ENCODE results near the gene SPPL2B. TPM values are rescaled to one million over a fixed set of nuclear protein-coding genes. Genes with fewer than 3 reads are reported as not detected.
A peak's percentile ranks its signal among the peaks of the same experiment; 100 is the strongest.

SPPL2B gene
- total RNA-seq, 1 donor from 2014 or later, result 142 TPM

DNA sequence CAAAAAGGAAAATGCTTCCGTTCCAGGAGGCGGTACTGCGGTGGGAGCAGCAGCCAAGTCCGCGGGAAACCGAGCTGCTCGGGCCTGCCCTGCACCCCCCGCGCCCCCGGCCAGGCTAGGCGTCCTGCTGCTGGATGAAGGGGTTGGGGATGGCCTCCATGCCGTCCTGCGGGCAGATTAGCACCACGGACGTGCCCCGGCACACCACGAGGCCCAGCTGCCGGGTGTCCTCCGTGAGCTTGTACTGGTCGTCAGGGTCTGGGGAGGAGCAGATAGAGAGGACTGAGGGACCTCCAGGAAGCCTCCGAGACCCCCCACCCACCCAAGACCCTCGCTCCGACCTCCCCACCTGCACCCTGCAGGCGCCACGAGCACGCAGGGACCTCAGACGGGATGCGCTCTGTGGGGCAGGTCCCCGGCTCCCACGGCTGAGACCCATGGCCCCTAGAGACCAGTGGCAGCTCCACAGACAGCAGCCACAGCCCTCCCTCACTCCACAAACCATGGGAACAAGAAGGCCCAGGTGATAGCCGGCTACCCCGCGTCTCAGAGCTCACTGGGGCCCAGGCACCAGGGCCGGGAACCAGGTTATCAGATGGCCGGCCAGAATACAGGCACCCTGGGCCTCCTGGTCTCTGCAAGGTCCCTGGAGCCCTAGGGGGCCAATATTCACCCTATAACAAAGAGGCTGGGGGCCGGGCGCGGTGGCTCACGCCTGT, 6.8 kb upstream of the SPPL2B start:
- H3K27me3 Mint-ChIP-seq, result no peaks in the 10 kb centered on the region
- CTCF ChIA-PET, result no interaction called here
- H3K27ac Mint-ChIP-seq, result no peak overlapping the region
- H3K4me3 Mint-ChIP-seq, result no peak overlapping the region
- ATAC-seq (ENCODE audit: low read depth) (no peak), DNase-seq (no peak)
- POLR2A ChIA-PET, result interaction anchor here (0.7 to 1.9 kb wide), 8 partner anchors 11 to 106 kb away, joined by 3 to 8 read pairs (median 4); partner anchors contain the start of genes LINGO3 and TIMM13
- TF ChIP-seq CTCF (IDR thresholded peaks at IDR 0.05), result no peak
- H3K9me3 Mint-ChIP-seq, result no peaks in the 10 kb centered on the region
- peaks cover 40% of the 10 kb centered on the region for H3K36me3 Mint-ChIP-seq (ENCODE audit: low read depth)
- intact Hi-C loops (cut with micrococcal nuclease), result no loop called here
- peaks cover 60% of the 10 kb centered on the region for H3K4me1 Mint-ChIP-seq

DNA sequence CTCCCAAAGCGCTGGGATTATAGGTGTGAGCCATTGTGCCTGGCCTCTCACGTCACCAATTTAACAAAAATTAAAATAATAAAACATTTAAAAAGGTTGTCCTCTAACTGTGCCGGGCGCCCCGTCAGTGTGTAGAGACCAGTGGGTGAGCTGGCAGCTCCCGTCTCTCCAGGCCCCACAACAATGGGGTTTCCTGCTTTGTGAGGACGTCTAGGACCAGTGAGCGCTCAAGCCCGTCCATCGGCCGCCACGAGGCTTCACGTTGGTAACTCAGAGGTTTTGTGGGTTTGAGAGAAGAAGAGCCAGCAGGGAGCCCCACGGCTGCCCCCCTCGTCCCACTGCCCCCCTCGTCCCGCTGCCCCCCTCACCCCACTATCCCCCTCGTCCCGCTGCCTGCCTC, 4.8 kb upstream of the SPPL2B start:
- no peaks in the 10 kb centered on the region for H3K27me3 Mint-ChIP-seq
- ATAC-seq (ENCODE audit: low read depth), result no peak
- peak overlapping the region; percentile 86 for H3K27ac Mint-ChIP-seq
- H3K9me3 Mint-ChIP-seq, result no peaks in the 10 kb centered on the region
- H3K4me3 Mint-ChIP-seq, result no peak overlapping the region
- no peak for DNase-seq
- peaks cover 58% of the 10 kb centered on the region for H3K4me1 Mint-ChIP-seq
- ChIA-PET CTCF (no interaction called here), POLR2A (interaction anchor here (0.5 to 4.5 kb wide), 7 partner anchors 8 to 172 kb away, joined by 3 to 23 read pairs (median 8); partner anchors contain the start of gene AP3D1)
- intact Hi-C loops (cut with micrococcal nuclease), result loop anchor here (2.0 kb wide), 1 partner anchor 51 kb away; no protein-coding TSS in a partner anchor
- H3K36me3 Mint-ChIP-seq (ENCODE audit: low read depth), result peaks cover 48% of the 10 kb centered on the region
- TF ChIP-seq CTCF (IDR thresholded peaks at IDR 0.05), result no peak

DNA sequence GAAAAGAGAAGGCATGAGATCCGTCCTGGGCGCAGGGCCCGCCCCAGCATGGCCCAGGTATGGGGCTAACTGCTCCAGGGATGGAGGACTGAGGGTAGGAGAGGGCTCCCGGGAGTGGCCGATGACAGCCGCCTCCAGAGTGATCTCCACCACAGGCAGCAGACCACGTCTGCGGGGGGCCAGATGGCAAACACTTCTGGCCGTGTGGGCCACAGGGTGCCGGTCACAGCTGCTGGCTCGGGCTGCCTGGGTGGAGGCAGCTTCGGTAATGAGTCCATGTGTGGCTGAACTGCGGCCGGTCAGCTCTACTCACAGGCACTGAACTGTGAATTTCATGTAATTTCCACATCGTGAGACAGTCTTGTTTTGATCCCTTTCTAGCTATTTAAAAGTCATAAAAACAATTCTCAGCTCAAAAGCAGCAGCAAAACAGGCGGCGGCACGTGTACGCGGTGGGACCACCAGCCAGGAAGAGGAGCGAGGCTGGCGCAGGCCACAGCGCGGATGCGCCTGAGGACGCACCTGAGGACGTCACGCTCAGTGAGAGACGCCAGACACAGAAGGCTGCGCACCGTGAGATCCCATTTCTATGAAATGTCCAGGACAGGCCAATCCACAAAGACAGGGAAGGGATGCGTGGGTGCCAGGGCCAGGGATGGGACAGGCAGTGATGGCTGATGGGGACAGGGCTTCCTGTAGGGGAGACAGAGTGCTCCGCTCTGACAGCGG, 4.1 kb upstream of the SPPL2B start:
- Mint-ChIP-seq H3K4me1 (peaks cover 55% of the 10 kb centered on the region), H3K27ac (peak overlapping the region; percentile 86), H3K4me3 (peak overlapping the region; percentile 70), H3K27me3 (no peaks in the 10 kb centered on the region), H3K36me3 (ENCODE audit: low read depth) (peaks cover 51% of the 10 kb centered on the region), H3K9me3 (no peaks in the 10 kb centered on the region)
- ATAC-seq (ENCODE audit: low read depth), result peak; percentile 12
- CTCF ChIA-PET, result interaction anchor here (0.7 to 1.2 kb wide), 2 partner anchors 35 to 71 kb away, joined by 3 read pairs; no protein-coding TSS in a partner anchor
- POLR2A ChIA-PET, result interaction anchor here (0.5 to 4.5 kb wide), 9 partner anchors 9 to 276 kb away, joined by 3 to 23 read pairs (median 5); no protein-coding TSS in a partner anchor
- no peak for TF ChIP-seq CTCF (IDR thresholded peaks at IDR 0.05)
- intact Hi-C loops (cut with micrococcal nuclease), result loop anchor here (2.0 kb wide), 1 partner anchor 52 kb away; no protein-coding TSS in a partner anchor
- DNase-seq, result no peak

GRCh38 chr19:2325281-2326046, 3.0 kb upstream of the SPPL2B start:
- ChIA-PET CTCF (interaction anchor here (1.2 to 1.4 kb wide), 2 partner anchors 9 to 36 kb away, joined by 3 to 6 read pairs; no protein-coding TSS in a partner anchor), POLR2A (interaction anchor here (0.6 to 4.5 kb wide), 15 partner anchors 8 to 297 kb away, joined by 3 to 23 read pairs (median 4); no protein-coding TSS in a partner anchor)
- H3K27me3 Mint-ChIP-seq, result no peaks in the 10 kb centered on the region
- peak overlapping the region; percentile 70 for H3K4me3 Mint-ChIP-seq
- peaks cover 57% of the 10 kb centered on the region for H3K4me1 Mint-ChIP-seq
- H3K27ac Mint-ChIP-seq, result peak overlapping the region; percentile 86
- DNase-seq (no peak), ATAC-seq (ENCODE audit: low read depth) (peak; percentile 6)
- intact Hi-C loops (cut with micrococcal nuclease), result loop anchor here (2.0 to 5.0 kb wide), 2 partner anchors 53 to 173 kb away; partner anchors contain the start of gene AP3D1
- peaks cover 55% of the 10 kb centered on the region for H3K36me3 Mint-ChIP-seq (ENCODE audit: low read depth)
- TF ChIP-seq CTCF (IDR thresholded peaks at IDR 0.05), result no peak
- H3K9me3 Mint-ChIP-seq, result no peaks in the 10 kb centered on the region
